Measurements from ENCODE around the gene USP7. TPM values are rescaled to one million over a fixed set of nuclear protein-coding genes. Genes with fewer than 3 reads are reported as not detected.

The USP7 gene
- polyA plus RNA-seq, 1 donor (not counting 4 experiments of a cell fraction or from before 2014, with no cell fraction given): 63.4 TPM

- DNase-seq (ENCODE audit: low read depth, low spot score) (no peak), FAIRE-seq (no peak)
- no peak overlapping the region for H3K27ac ChIP-seq (ENCODE audit: control insufficient read depth, insufficient read depth, low read length)
- H2AFZ ChIP-seq (ENCODE audit: control insufficient read depth, low read length): no peak overlapping the region
- no peak overlapping the region for H3K9ac ChIP-seq (ENCODE audit: control insufficient read depth, extremely low read depth, insufficient read depth, low read length)
- H3K27me3 ChIP-seq (ENCODE audit: control insufficient read depth, extremely low read depth, insufficient read depth, low read length): no peaks in the 10 kb centered on the region
- H3K9me1 ChIP-seq (ENCODE audit: control insufficient read depth, extremely low read depth, insufficient read depth, low read length): no peaks in the 10 kb centered on the region
- peaks cover 99% of the 10 kb centered on the region for H3K79me2 ChIP-seq (ENCODE audit: control insufficient read depth, insufficient read depth, low read length)
- H3K4me2 ChIP-seq (ENCODE audit: control insufficient read depth, extremely low read depth, insufficient read depth, low read depth, low read length): no peak overlapping the region
- no peaks in the 10 kb centered on the region for H3K4me1 ChIP-seq (ENCODE audit: control insufficient read depth, extremely low read depth, insufficient read depth, low read length)
- no peak for TF ChIP-seq CTCF (optimal IDR thresholded peaks at IDR 0.05 in 1 of 3, IDR thresholded peaks at IDR 0.05 in 1 of 3, conservative IDR thresholded peaks at IDR 0.05 in 1 of 3; ENCODE audit: extremely low read depth in 1 of 3, insufficient read depth in 2 of 3, low read length in 3 of 3)
- TF ChIP-seq EZH2 (IDR thresholded peaks at IDR 0.05; ENCODE audit: low read length): no peak
- H3K4me3 ChIP-seq (ENCODE audit: control insufficient read depth in 2 of 3, extremely low read depth in 1 of 3, insufficient read depth in 2 of 3, low read depth in 1 of 3, low read length in 3 of 3): no peak overlapping the region
- dilution Hi-C loops (cut with MboI; ENCODE audit: extremely low pct_ligation_motif_present, low sequenced_read_pairs): loop anchor here (25.0 kb wide), 1 partner anchor 168 kb away; no protein-coding TSS in a partner anchor
- no peaks in the 10 kb centered on the region for H3K9me3 ChIP-seq (ENCODE audit: control insufficient read depth, low read depth, low read length)
- no peaks in the 10 kb centered on the region for H3K36me3 ChIP-seq (ENCODE audit: control insufficient read depth in 2 of 2, extremely low read depth in 1 of 2, insufficient read depth in 2 of 2, low read length in 2 of 2)
- peaks cover 71% of the 10 kb centered on the region for H4K20me1 ChIP-seq (ENCODE audit: control insufficient read depth, extremely low read depth, insufficient read depth, low read length)
These were observed 19.5 kb downstream of the USP7 start for GRCh38 chr16:8943966-8944759.

- Histone ChIP-seq H3K9me1 (ENCODE audit: control insufficient read depth, extremely low read depth, insufficient read depth, low read length) (no peaks in the 10 kb centered on the region), H3K27me3 (ENCODE audit: control insufficient read depth, extremely low read depth, insufficient read depth, low read length) (no peaks in the 10 kb centered on the region), H3K9me3 (ENCODE audit: control insufficient read depth, low read depth, low read length) (no peaks in the 10 kb centered on the region), H3K9ac (ENCODE audit: control insufficient read depth, extremely low read depth, insufficient read depth, low read length) (no peak overlapping the region), H4K20me1 (ENCODE audit: control insufficient read depth, extremely low read depth, insufficient read depth, low read length) (peaks cover 69% of the 10 kb centered on the region), H3K4me1 (ENCODE audit: control insufficient read depth, extremely low read depth, insufficient read depth, low read length) (no peaks in the 10 kb centered on the region), H3K79me2 (ENCODE audit: control insufficient read depth, insufficient read depth, low read length) (peaks cover 99% of the 10 kb centered on the region), H3K27ac (ENCODE audit: control insufficient read depth, insufficient read depth, low read length) (no peak overlapping the region), H3K4me2 (ENCODE audit: control insufficient read depth, extremely low read depth, insufficient read depth, low read depth, low read length) (no peak overlapping the region), H2AFZ (ENCODE audit: control insufficient read depth, low read length) (no peak overlapping the region), H3K4me3 (ENCODE audit: control insufficient read depth in 2 of 3, extremely low read depth in 1 of 3, insufficient read depth in 2 of 3, low read depth in 1 of 3, low read length in 3 of 3) (no peak overlapping the region), H3K36me3 (ENCODE audit: control insufficient read depth in 2 of 2, extremely low read depth in 1 of 2, insufficient read depth in 2 of 2, low read length in 2 of 2) (no peaks in the 10 kb centered on the region)
- TF ChIP-seq EZH2 (IDR thresholded peaks at IDR 0.05; ENCODE audit: low read length): no peak
- TF ChIP-seq CTCF (optimal IDR thresholded peaks at IDR 0.05 in 1 of 3, IDR thresholded peaks at IDR 0.05 in 1 of 3, conservative IDR thresholded peaks at IDR 0.05 in 1 of 3; ENCODE audit: extremely low read depth in 1 of 3, insufficient read depth in 2 of 3, low read length in 3 of 3): no peak
- dilution Hi-C loops (cut with MboI; ENCODE audit: extremely low pct_ligation_motif_present, low sequenced_read_pairs): loop anchor here (25.0 kb wide), 1 partner anchor 169 kb away; no protein-coding TSS in a partner anchor
- FAIRE-seq: no peak
- no peak for DNase-seq (ENCODE audit: low read depth, low spot score)
These were observed 20.5 kb downstream of the USP7 start for GRCh38 chr16:8943001-8943763.
